HEK293T (cell line): ENCODE data around the gene OR4D9.

Source experiments
- BHLHE40 ChIP-seq: fragments of 450-650 bp; IDR thresholded peaks from 2 replicates; pipeline ENCODE4 v1.6.1; 2016; ENCODE audit warnings: mild to moderate bottlenecking, moderate library complexity, borderline replicate concordance
- CTBP1 ChIP-seq: fragments of 450-650 bp; IDR thresholded peaks from 2 replicates; pipeline ENCODE4 v1.6.1; 2016; ENCODE audit warnings: borderline replicate concordance
- ELF4 ChIP-seq: fragments of 450-650 bp; IDR thresholded peaks from 2 replicates; pipeline ENCODE4 v1.6.1; 2017; ENCODE audit warnings: antibody characterized with exemption
- FOXM1 ChIP-seq: fragments of 450-650 bp; IDR thresholded peaks from 2 replicates; pipeline ENCODE4 v1.6.1; 2017; ENCODE audit warnings: mild to moderate bottlenecking, borderline replicate concordance
- L3MBTL2 ChIP-seq: fragments of 450-650 bp; conservative IDR thresholded peaks from 2 replicates; pipeline ENCODE4 v1.6.1; 2016; ENCODE audit warnings: mild to moderate bottlenecking
- PKNOX1 ChIP-seq: fragments of 450-650 bp; IDR thresholded peaks from 2 replicates; pipeline ENCODE4 v1.6.1; 2016
- SP1 ChIP-seq: fragments of 450-650 bp; IDR thresholded peaks from 2 replicates; pipeline ENCODE4 v1.6.1; 2017
- SUZ12 ChIP-seq: fragments of 450-650 bp; IDR thresholded peaks from 2 replicates; pipeline ENCODE4 v1.6.1; 2016; ENCODE audit warnings: mild to moderate bottlenecking

- TF ChIP-seq SP1: no peak
- no peak for TF ChIP-seq BHLHE40
- TF ChIP-seq SUZ12: no peak
- TF ChIP-seq FOXM1: no peak
- TF ChIP-seq CTBP1: no peak
- no peak for TF ChIP-seq L3MBTL2
- TF ChIP-seq PKNOX1: no peak
- TF ChIP-seq ELF4: no peak
Observed at GRCh38 chr11:59528711-59529110, 17.4 kb downstream of the OR4D9 start.
